OCI-LY1 (cell line): ENCODE results near the gene ATP6V1G2.

Experiments used
- H2AFZ ChIP-seq: fragments of 200-600 bp; sonication (generic), shearing (Covaris generic); 2 replicates; pipeline ENCODE4 v1.6.0; 2014; ENCODE audit warnings: antibody characterized with exemption, mild to moderate bottlenecking, low read length
- H3F3A ChIP-seq: fragments of 200-600 bp; sonication (generic), shearing (Covaris generic); 2 replicates; pipeline ENCODE4 v1.6.0; 2014; ENCODE audit warnings: mild to moderate bottlenecking, antibody characterized with exemption, low read length, moderate library complexity; ENCODE audit not compliant: insufficient read depth
- H3K27ac ChIP-seq: fragments of 200-600 bp; sonication (generic); 2 replicates; pipeline ENCODE4 v1.5.1; 2014; ENCODE audit warnings: low read length, mixed run types, mild to moderate bottlenecking, low read depth; ENCODE audit not compliant: poor library complexity, severe bottlenecking
- H3K27me3 ChIP-seq: fragments of 200-600 bp; sonication (generic); 2 replicates; pipeline ENCODE4 v1.6.0; 2014; ENCODE audit warnings: antibody characterized with exemption, mild to moderate bottlenecking, low read length, moderate library complexity; ENCODE audit not compliant: insufficient read depth
- H3K36me3 ChIP-seq: fragments of 200-600 bp; sonication (generic); 2 replicates; pipeline ENCODE4 v1.6.1; 2014; ENCODE audit warnings: mild to moderate bottlenecking, antibody characterized with exemption, low read length, moderate library complexity, mixed read lengths; ENCODE audit not compliant: insufficient read depth
- H3K4me1 ChIP-seq: fragments of 200-600 bp; sonication (generic); 2 replicates; pipeline ENCODE4 v1.5.1; 2014; ENCODE audit warnings: mild to moderate bottlenecking, low read length, moderate library complexity; ENCODE audit not compliant: insufficient read depth, severe bottlenecking
- H3K4me2 ChIP-seq: fragments of 200-600 bp; sonication (generic), shearing (Covaris generic); 2 replicates; pipeline ENCODE4 v1.6.1; 2014; ENCODE audit warnings: low read length
- H3K4me3 ChIP-seq: fragments of 200-600 bp; sonication (generic); 2 replicates; pipeline ENCODE4 v1.5.1; 2014; ENCODE audit warnings: low read length, low read depth, mild to moderate bottlenecking, mixed read lengths; ENCODE audit not compliant: poor library complexity, severe bottlenecking
- H3K79me2 ChIP-seq: fragments of 200-600 bp; shearing (Covaris generic); 2 replicates; pipeline ENCODE4 v1.6.1; 2016; ENCODE audit warnings: mixed run types, low read length, mixed read lengths; ENCODE audit not compliant: insufficient read depth
- H3K9ac ChIP-seq: fragments of 200-600 bp; sonication (generic), shearing (Covaris generic); 2 replicates; pipeline ENCODE4 v1.6.1; 2014; ENCODE audit warnings: mild to moderate bottlenecking, low read length, mixed read lengths
- H3K9me2 ChIP-seq: fragments of 200-600 bp; sonication (generic), shearing (Covaris generic); 2 replicates; pipeline ENCODE4 v1.6.1; 2014; ENCODE audit warnings: low read depth, mild to moderate bottlenecking, low read length, mixed read lengths
- H3K9me3 ChIP-seq: fragments of 200-600 bp; shearing (Covaris generic); 2 replicates; pipeline ENCODE4 v1.6.1; 2014; ENCODE audit warnings: low read length, mixed read lengths
- H4K20me1 ChIP-seq: fragments of 200-600 bp; sonication (generic), shearing (Covaris generic); 2 replicates; pipeline ENCODE4 v1.6.0; 2016; ENCODE audit warnings: mild to moderate bottlenecking, low read length; ENCODE audit not compliant: insufficient read depth
- EZH2 ChIP-seq: fragments of 200-600 bp; sonication (generic), shearing (Covaris generic); IDR thresholded peaks from 2 replicates; pipeline ENCODE4 v1.8.0; 2017; ENCODE audit warnings: borderline replicate concordance, mixed run types, mild to moderate bottlenecking, antibody characterized with exemption, low read length, moderate library complexity, mixed read lengths
- TF ChIP-seq, protein P1 (sequence below): fragments of 200-600 bp; sonication (generic), shearing (Covaris generic); IDR thresholded peaks from 2 replicates; pipeline ENCODE4 v1.5.1; 2017; ENCODE audit warnings: mild to moderate bottlenecking, antibody characterized with exemption, low read length, moderate library complexity, mixed read lengths

The ATP6V1G2 gene

GRCh38 chr6:31528821-31529328 is 17.5 kb downstream of the ATP6V1G2 start, which contains the start of gene MCCD1:
Gene MCCD1 (plus strand): TSS chr6:31528962. CDS start chr6:31529015, 53 bp downstream.
- no peak within 1 kb of the TSS for H3K27ac ChIP-seq
- TF ChIP-seq EZH2: no peak
- TF ChIP-seq, protein P1, sequence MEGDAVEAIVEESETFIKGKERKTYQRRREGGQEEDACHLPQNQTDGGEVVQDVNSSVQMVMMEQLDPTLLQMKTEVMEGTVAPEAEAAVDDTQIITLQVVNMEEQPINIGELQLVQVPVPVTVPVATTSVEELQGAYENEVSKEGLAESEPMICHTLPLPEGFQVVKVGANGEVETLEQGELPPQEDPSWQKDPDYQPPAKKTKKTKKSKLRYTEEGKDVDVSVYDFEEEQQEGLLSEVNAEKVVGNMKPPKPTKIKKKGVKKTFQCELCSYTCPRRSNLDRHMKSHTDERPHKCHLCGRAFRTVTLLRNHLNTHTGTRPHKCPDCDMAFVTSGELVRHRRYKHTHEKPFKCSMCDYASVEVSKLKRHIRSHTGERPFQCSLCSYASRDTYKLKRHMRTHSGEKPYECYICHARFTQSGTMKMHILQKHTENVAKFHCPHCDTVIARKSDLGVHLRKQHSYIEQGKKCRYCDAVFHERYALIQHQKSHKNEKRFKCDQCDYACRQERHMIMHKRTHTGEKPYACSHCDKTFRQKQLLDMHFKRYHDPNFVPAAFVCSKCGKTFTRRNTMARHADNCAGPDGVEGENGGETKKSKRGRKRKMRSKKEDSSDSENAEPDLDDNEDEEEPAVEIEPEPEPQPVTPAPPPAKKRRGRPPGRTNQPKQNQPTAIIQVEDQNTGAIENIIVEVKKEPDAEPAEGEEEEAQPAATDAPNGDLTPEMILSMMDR: no peak
- H3K27me3 ChIP-seq: no peaks in the 10 kb centered on the region
- no peak within 1 kb of the TSS for H3K4me3 ChIP-seq
- peaks cover 4% of the 10 kb centered on the region for H3K4me1 ChIP-seq
- H3K36me3 ChIP-seq: peaks cover 46% of the 10 kb centered on the region
- H3F3A ChIP-seq: peaks cover 14% of the 10 kb centered on the region; the same call in 1 of the 2 replicates
- no peak within 1 kb of the TSS for H3K4me2 ChIP-seq
- no peaks in the 10 kb centered on the region for H3K9me2 ChIP-seq
- no peaks in the 10 kb centered on the region for H3K79me2 ChIP-seq
- H3K9ac ChIP-seq: no peak within 1 kb of the TSS
- no peak within 1 kb of the TSS for H2AFZ ChIP-seq
- no peaks in the 10 kb centered on the region for H4K20me1 ChIP-seq
- H3K9me3 ChIP-seq: no peaks in the 10 kb centered on the region

- H3K9ac ChIP-seq: no peak overlapping the region
- peaks cover 14% of the 10 kb centered on the region; the same call in 1 of the 2 replicates for H3F3A ChIP-seq
These were observed 18.1 kb downstream of the ATP6V1G2 start for GRCh38 chr6:31528307-31528777.

DNA sequence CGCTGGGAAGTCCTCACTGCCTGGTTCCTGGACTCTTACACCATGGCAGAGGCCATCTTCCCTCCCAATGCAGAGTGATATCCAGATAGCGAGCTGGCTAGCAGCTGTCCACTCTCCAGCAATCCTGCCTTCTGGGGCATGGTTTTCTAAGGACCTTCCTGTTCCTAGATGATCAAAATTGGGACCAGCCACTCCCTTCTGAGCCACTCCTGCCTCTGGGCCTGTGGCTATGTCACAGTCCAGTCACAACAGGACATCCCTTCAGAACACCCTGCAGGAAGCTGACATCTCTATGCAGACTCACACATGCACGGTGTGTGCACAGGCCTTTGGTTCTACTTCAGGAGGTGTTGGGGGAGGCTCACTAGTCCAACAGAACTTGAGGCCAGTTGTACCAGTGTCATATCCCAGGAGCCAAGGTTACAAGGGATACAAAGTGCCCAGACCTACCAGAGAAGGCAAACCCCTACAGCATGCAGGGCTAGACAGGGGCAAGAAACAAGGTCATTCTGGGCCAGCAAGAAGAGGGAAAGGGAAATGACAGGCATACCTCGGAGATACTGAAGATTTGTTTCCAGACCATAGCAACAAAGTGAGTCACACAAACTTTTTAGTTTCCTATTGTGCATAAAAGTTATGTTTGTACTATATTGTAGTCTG is 20.3 kb downstream of the ATP6V1G2 start:
- H3K79me2 ChIP-seq: no peaks in the 10 kb centered on the region
- H2AFZ ChIP-seq: no peak overlapping the region
- H3K4me1 ChIP-seq: no peaks in the 10 kb centered on the region
- H3K4me3 ChIP-seq: no peak overlapping the region
- H3K9me2 ChIP-seq: no peaks in the 10 kb centered on the region
- no peaks in the 10 kb centered on the region; the same call in 1 of the 2 replicates for H3K27me3 ChIP-seq
- H3K4me2 ChIP-seq: no peak overlapping the region
- no peak overlapping the region for H3K27ac ChIP-seq
- peaks cover 18% of the 10 kb centered on the region for H3K36me3 ChIP-seq
- no peak overlapping the region for H3K9ac ChIP-seq
- H4K20me1 ChIP-seq: no peaks in the 10 kb centered on the region
- peaks cover 10% of the 10 kb centered on the region; the same call in 1 of the 2 replicates for H3F3A ChIP-seq
- no peaks in the 10 kb centered on the region for H3K9me3 ChIP-seq
- no peak for TF ChIP-seq EZH2
- TF ChIP-seq, protein P1: no peak

More at GRCh38 chr6:31528307-31528777, 18.1 kb downstream of the ATP6V1G2 start:
- Histone ChIP-seq H3K79me2 (no peaks in the 10 kb centered on the region), H3K9me3 (no peaks in the 10 kb centered on the region), H2AFZ (no peak overlapping the region), H3K4me1 (peaks cover 1% of the 10 kb centered on the region), H3K27ac (no peak overlapping the region), H3K27me3 (no peaks in the 10 kb centered on the region), H3K4me2 (no peak overlapping the region), H3K36me3 (peaks cover 41% of the 10 kb centered on the region), H4K20me1 (no peaks in the 10 kb centered on the region), H3K4me3 (no peak overlapping the region), H3K9me2 (no peaks in the 10 kb centered on the region)
- TF ChIP-seq EZH2: no peak
- TF ChIP-seq, protein P1: no peak
